Sigmoid colon (tissue), 7 donors: ENCODE data around the gene TARM1. TPM values are rescaled to one million over a fixed set of nuclear protein-coding genes. Genes with fewer than 3 reads are reported as not detected.

ENCODE experiments used
- DNase-seq: peaks from one replicate; pipeline ENCODE4 v3.0.0-alpha.2; 2019
- H3K27ac ChIP-seq, 4 donors: fragments of 200-600 bp; sonication (generic); one replicate each; pipeline ENCODE4 v1.5.1; 2016 to 2019; ENCODE audit warnings: mild to moderate bottlenecking in 1 of 4
- H3K27me3 ChIP-seq, 3 donors: fragments of 200-600 bp; sonication (generic); one replicate each; pipeline ENCODE4 v1.5.1; 2019; ENCODE audit warnings: mild to moderate bottlenecking in 1 of 3
- H3K36me3 ChIP-seq, 4 donors: fragments of 200-600 bp; sonication (generic); one replicate each; pipeline ENCODE4 v1.5.1; 2016 to 2019
- H3K4me1 ChIP-seq, 4 donors: fragments of 200-600 bp; sonication (generic); one replicate each; pipeline ENCODE4 v1.5.1; 2017 to 2019
- H3K4me3 ChIP-seq, 4 donors: fragments of 200-600 bp; sonication (generic); one replicate each; pipeline ENCODE4 v1.5.1; 2017 to 2019; ENCODE audit warnings: mild to moderate bottlenecking in 2 of 4, moderate library complexity in 1 of 4
- H3K9me3 ChIP-seq, 4 donors: fragments of 200-600 bp in 3 of 4; sonication (generic) in 3 of 4; one replicate each; pipeline versions ENCODE4 v1.5.1 to v1.6.1; 2013 to 2019
- CTCF ChIP-seq, 4 experiments: fragments of 450-650 bp in 3 of 4; fragments of 200-600 bp in 1 of 4; IDR thresholded peaks; one replicate each; pipeline ENCODE4 v1.5.1; 2016 to 2019; ENCODE audit warnings: antibody characterized with exemption in 4 of 4, mild to moderate bottlenecking in 3 of 4, moderate library complexity in 2 of 4
- EP300 ChIP-seq, 4 donors: sonication (generic); formaldehyde crosslinking; IDR thresholded peaks; one replicate each; pipeline ENCODE4 v1.6.1; 2017; ENCODE audit warnings: antibody characterized with exemption in 4 of 4
- POLR2A ChIP-seq, 2 donors: fragments of 450-650 bp; IDR thresholded peaks; one replicate each; pipeline ENCODE4 v1.6.1; 2016; ENCODE audit warnings: antibody characterized with exemption in 2 of 2, mild to moderate bottlenecking in 2 of 2, moderate library complexity in 2 of 2
- POLR2AphosphoS5 ChIP-seq, 4 donors: sonication (generic); formaldehyde crosslinking; IDR thresholded peaks; one replicate each; pipeline ENCODE4 v1.6.1; 2017; ENCODE audit warnings: antibody characterized with exemption in 4 of 4
- WGBS, 2 donors: extraction: QIAGEN DNeasy Blood & Tissue Kit; methylation state at CpG; one replicate each; pipeline ENCODE4 v1.1.7; 2013; 5-methylcytosine and 5-hydroxymethylcytosine counted together
- intact Hi-C: fragments of 100-400 bp; cut with DNase I; formaldehyde crosslinking; loops from one replicate; pipeline ENCODE4 v1.15.1; 2023
- polyA plus RNA-seq, 3 donors: library from polyadenylated mRNA; stranded (reverse); fragments of 200-250 nt; gene quantifications; one replicate each; pipeline ENCODE4 v1.2.3, GENCODE V29; 2013
- total RNA-seq, 4 donors: library from RNA; depleted of rRNA; stranded (reverse); fragments of >200 nt; gene quantifications; one replicate each; pipeline ENCODE4 v1.1.0, GENCODE V29; 2016
- donor health status: healthy with polysubstance abuse.
- donor health status: Bipolar disorder and iron deficiency.
- donor health status: healthy.

TARM1 gene
- total RNA-seq (not detected), polyA plus RNA-seq (not detected)

- Histone ChIP-seq H3K27ac (no peak within 1 kb of the TSS), H3K27me3 (no peaks in the 10 kb centered on the region), H3K9me3 (peaks cover 0 to 9% (median 0%) of the 10 kb centered on the region in 4 donors), H3K4me3 (no peak within 1 kb of the TSS), H3K36me3 (no peaks in the 10 kb centered on the region), H3K4me1 (no peaks in the 10 kb centered on the region)
- intact Hi-C loops: no loop called here
- 76 to 85% methylated on average over 7 of the region's 7 CpGs for WGBS, 2 donors
- peak; percentile 7 for DNase-seq
- TF ChIP-seq CTCF (IDR thresholded peaks at IDR 0.05): no peak
- TF ChIP-seq EP300 (IDR thresholded peaks at IDR 0.05): no peak
- no peak for TF ChIP-seq POLR2AphosphoS5 (IDR thresholded peaks at IDR 0.05)
- no peak for TF ChIP-seq POLR2A (IDR thresholded peaks at IDR 0.05)
Observed at GRCh38 chr19:54081032-54081431, at the start of gene TARM1. Gene TARM1, minus strand, starts transcription at chr19:54081365. Its CDS starts 25 bp downstream, at chr19:54081340.

GRCh38 chr19:54129617-54129996, 48.4 kb upstream of the TARM1 start:
- Histone ChIP-seq H3K27me3 (no peaks in the 10 kb centered on the region), H3K9me3 (no peaks in the 10 kb centered on the region), H3K36me3 (peaks cover 45 to 82% (median 51%) of the 10 kb centered on the region in 4 donors), H3K4me1 (no peaks in the 10 kb centered on the region), H3K4me3 (no peak overlapping the region), H3K27ac (no peak overlapping the region)
- TF ChIP-seq EP300 (IDR thresholded peaks at IDR 0.05) (no peak), POLR2A (IDR thresholded peaks at IDR 0.05) (no peak), POLR2AphosphoS5 (IDR thresholded peaks at IDR 0.05) (no peak), CTCF (IDR thresholded peaks at IDR 0.05) (no peak)
- no peak for DNase-seq
- intact Hi-C loops: no loop called here
- 97% methylated on average over 20 of the region's 20 CpGs for WGBS, 2 donors

- no peak for DNase-seq
- peaks cover 49 to 88% (median 57%) of the 10 kb centered on the region in 4 donors for H3K36me3 ChIP-seq
- no peak overlapping the region for H3K27ac ChIP-seq
- WGBS, 2 donors: 96 to 97% methylated on average over 41 of the region's 41 CpGs
- H3K9me3 ChIP-seq: no peaks in the 10 kb centered on the region
- TF ChIP-seq CTCF (IDR thresholded peaks at IDR 0.05): no peak
- no peaks in the 10 kb centered on the region for H3K4me1 ChIP-seq
- H3K4me3 ChIP-seq: no peak overlapping the region
- intact Hi-C loops: no loop called here
- no peaks in the 10 kb centered on the region for H3K27me3 ChIP-seq
Observed at GRCh38 chr19:54128796-54129616, 47.8 kb upstream of the TARM1 start.

GRCh38 chr19:54128441-54128725, 47.2 kb upstream of the TARM1 start:
- no peak for TF ChIP-seq POLR2A (IDR thresholded peaks at IDR 0.05)
- H3K27me3 ChIP-seq: no peaks in the 10 kb centered on the region
- WGBS, 2 donors: 90 to 94% methylated on average over 20 of the region's 20 CpGs
- no peak for DNase-seq
- H3K4me3 ChIP-seq: no peak overlapping the region
- no peak overlapping the region for H3K27ac ChIP-seq
- intact Hi-C loops: no loop called here
- H3K4me1 ChIP-seq: no peaks in the 10 kb centered on the region
- H3K9me3 ChIP-seq: no peaks in the 10 kb centered on the region
- peaks cover 49 to 94% (median 63%) of the 10 kb centered on the region in 4 donors for H3K36me3 ChIP-seq

GRCh38 chr19:54127688-54128440, 46.7 kb upstream of the TARM1 start:
- no peak for DNase-seq
- Histone ChIP-seq H3K27me3 (no peaks in the 10 kb centered on the region), H3K27ac (no peak overlapping the region), H3K36me3 (peaks cover 52 to 95% (median 68%) of the 10 kb centered on the region in 4 donors), H3K4me1 (no peaks in the 10 kb centered on the region), H3K4me3 (no peak overlapping the region), H3K9me3 (no peaks in the 10 kb centered on the region)
- TF ChIP-seq EP300 (IDR thresholded peaks at IDR 0.05) (no peak), POLR2A (IDR thresholded peaks at IDR 0.05) (no peak), POLR2AphosphoS5 (IDR thresholded peaks at IDR 0.05) (no peak), CTCF (IDR thresholded peaks at IDR 0.05) (no peak)
- 93 to 94% methylated on average over 44 of the region's 44 CpGs for WGBS, 2 donors
- intact Hi-C loops: no loop called here
